GM23248 (cell line): ENCODE data around the gene LRMDA.

Experiments used
- EZH2 ChIP-seq: fragments of 200-600 bp; sonication (generic); IDR thresholded peaks from 2 replicates; pipeline ENCODE4 v1.6.1; 2018; ENCODE audit warnings: antibody characterized with exemption, mild to moderate bottlenecking; ENCODE audit not compliant: insufficient read depth, poor library complexity, severe bottlenecking
- EZH2phosphoT487 ChIP-seq: fragments of 200-600 bp; sonication (generic); IDR thresholded peaks from 2 replicates; pipeline ENCODE4 v1.6.1; 2018; ENCODE audit warnings: antibody characterized with exemption, moderate library complexity, mild to moderate bottlenecking, low read depth; ENCODE audit not compliant: insufficient read depth

DNA sequence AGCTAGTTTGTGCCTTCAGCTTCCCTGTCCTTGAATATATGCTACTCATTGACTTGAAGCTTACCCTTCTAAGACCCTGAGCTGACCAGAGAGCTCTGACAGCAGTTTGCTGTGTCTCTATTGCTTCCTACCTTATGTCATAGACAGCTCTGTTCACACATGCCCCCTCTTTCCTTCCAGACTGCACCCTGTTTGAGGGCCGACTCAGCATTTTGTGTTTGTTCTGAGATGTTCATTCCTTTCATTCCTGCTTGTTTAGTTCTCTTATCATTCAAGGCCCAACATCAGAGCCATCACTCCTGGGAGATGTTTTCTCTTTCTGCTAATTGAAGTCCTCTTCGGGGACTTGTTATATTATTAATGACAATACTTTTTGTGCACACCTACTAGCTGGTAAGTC, 518.9 kb downstream of the LRMDA start:
- TF ChIP-seq EZH2 (no peak), EZH2phosphoT487 (no peak)
